ENCODE results near the gene SMC1A.
A peak's percentile ranks its signal among the peaks of the same experiment; 100 is the strongest.
"Not testable (repeated sequence)": the region's sequence is repeated elsewhere in the genome, so short reads cannot be mapped to it uniquely, and the experiment has no call there.

Gene SMC1A

GRCh38 chrX:53422086-53422860 is at the start of gene SMC1A:
TSS of gene SMC1A (minus strand) at chrX:53422654. CDS start at chrX:53422600, 54 bp downstream.
- DNase-seq (ENCODE audit: low spot score), result peak; percentile 97

DNA sequence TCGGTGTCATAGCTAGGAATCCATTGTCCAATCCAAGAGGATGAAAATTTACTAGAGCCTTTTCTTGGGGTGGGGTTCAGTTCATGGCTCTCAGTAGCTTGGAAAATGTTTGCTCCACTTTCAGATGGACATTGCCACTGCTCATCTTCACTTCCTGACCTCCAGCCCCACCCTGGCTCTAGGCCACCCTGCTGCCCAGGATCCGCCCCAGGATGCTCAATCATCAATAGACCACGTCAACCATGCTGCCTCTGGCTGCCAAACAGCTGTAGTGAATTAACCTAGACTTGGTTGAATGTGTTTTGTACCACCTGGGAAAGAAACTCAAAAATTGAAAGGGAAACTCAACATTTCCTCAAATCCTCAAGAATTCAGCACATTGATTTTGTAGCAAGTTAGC is 48.9 kb upstream of the SMC1A start:
- no peak for DNase-seq (ENCODE audit: low spot score)

DNA sequence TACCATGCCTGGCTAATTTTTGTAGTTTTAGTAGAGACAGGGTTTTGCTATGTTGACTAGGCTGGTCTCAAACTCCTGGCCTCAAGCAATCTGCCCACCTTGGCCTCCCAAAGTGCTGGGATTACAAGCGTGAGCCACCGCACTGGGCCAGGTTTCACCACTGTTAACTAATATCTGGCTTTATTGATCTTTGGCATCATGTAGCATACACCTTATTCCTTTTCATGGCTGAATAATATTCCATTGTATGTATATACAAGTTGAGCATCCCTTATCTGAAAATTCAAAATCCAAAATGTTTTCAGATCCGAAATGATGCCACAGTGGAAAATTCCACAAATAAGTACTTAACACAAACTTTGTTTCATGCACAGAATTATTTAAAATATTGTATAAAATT is 46.2 kb upstream of the SMC1A start:
- DNase-seq (ENCODE audit: low spot score), result not testable (repeated sequence)

- DNase-seq (ENCODE audit: low spot score), result no peak
Measured at GRCh38 chrX:53458082-53458481, 35.6 kb upstream of the SMC1A start.

- DNase-seq (ENCODE audit: low spot score), result no peak
Measured at GRCh38 chrX:53456254-53456653, 33.8 kb upstream of the SMC1A start.

DNA sequence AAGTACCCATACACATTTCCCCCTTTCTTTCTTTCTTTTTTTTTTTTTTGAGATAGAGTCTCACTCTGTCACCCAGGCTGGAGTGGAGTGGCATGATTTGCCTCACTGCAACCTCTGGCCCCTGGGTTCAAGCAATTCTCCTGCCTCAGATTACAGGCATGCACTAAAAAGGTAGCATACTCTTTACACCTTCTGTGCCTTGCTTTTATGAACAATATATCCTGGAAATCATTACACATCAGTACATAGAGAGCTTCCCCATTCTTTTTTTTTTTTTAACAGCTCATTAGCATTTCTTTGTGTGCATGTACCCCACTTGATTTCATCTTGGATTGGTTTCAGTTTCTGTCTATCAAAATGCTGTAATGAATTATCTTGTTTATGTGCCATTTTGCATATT is 30.4 kb upstream of the SMC1A start:
- DNase-seq (ENCODE audit: low spot score), result no peak

DNA sequence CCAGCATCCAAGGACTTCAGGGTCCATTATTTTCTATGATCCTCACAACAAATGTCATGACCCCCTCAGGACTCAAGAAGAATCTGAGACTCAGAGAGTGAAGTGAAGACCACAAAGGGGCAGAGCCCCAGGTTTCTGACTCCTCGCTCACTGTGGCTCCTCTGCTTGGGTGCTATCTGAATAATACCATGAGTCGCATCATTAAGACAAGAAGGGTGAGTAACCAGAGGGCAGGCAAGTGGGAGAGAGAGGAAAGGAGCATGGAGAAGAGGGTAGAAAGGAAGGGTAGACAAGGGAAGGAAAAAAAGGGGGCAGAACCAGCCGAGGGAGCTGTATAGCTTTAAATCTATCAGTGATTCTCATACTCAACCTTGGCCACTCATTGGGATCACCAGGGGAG is 27.2 kb upstream of the SMC1A start:
- DNase-seq (ENCODE audit: low spot score), result no peak

- no peak for DNase-seq (ENCODE audit: low spot score)
Measured at GRCh38 chrX:53447441-53447840, 25.0 kb upstream of the SMC1A start.

GRCh38 chrX:53445977-53446376 is 23.5 kb upstream of the SMC1A start:
- peak; percentile 10 for DNase-seq (ENCODE audit: low spot score)

DNA sequence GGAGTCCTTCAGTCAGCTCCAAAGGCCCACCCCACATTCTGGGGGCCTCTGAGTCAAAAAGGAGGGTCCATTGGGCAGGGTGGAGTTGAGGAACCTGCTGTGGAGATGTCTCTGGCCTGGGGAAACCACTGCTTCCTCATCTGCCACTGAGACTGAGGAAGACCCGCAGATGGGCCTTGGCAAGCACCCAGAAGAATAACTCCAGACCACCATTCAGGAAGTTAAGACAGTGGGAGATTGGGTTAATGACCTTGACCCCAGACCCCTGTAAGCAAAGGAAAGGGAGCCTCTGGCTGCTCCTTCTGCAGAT is 19.8 kb upstream of the SMC1A start:
- DNase-seq (ENCODE audit: low spot score), result peak; percentile 5

DNA sequence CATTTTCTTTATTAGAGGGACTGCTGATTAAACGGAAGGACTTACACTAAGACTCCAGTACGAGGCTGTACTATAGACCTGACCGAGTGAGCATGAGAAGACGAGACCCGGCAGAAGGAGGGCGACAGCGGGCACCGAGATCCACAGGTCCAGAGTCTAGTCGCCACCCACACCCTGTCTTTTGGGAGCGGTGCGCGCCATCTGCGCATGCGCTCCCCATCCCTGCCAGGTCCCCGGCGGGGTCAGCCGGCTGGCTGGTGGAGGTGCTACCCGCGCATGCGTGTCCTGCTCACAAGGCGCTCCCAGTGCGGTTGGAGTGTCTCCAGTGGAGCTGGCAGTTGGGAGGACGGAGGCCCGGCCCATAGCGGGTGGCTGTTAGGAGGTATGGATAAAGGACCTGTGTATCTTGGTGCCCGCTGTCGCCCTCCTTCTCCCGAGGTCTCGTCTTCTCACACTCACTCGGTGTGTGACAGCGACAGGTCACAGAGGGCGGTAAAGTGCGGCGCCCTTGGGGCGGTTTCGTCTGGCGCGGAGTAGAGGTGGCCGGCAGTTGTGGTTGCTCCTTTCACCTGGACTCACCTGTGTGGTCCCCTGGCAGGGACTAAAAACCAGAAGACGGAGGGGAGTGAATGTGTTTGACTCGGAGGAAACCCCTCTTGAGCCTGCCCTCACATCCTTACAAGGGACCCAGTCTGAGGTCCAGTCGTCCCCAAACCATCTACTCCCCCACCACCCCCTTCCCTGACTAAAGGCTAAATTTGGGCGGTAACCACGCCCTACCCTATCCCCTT is 19.3 kb upstream of the SMC1A start:
- peak; percentile 72 for DNase-seq (ENCODE audit: low spot score)

GRCh38 chrX:53440621-53441517 is 18.4 kb upstream of the SMC1A start:
- DNase-seq (ENCODE audit: low spot score), result peak; percentile 11

DNA sequence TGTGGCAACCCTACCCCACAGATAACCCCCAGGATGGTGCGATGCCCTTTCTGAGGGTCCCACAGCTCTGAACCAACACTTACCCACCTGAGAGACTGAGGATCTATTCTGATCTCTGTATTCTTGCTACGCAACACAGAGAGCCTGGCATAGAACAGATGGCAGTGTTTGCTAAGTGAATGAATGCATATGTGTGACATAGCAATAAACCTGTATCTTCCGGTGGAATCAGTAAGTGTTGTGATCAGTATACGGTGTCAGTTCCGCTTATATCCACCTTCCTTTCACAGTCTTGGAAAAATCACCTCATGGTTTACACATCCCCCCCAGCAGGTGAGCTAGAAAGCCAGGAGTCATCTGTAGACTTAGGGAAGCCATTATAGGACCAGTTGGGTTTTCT is 17.6 kb upstream of the SMC1A start:
- no peak for DNase-seq (ENCODE audit: low spot score)

DNA sequence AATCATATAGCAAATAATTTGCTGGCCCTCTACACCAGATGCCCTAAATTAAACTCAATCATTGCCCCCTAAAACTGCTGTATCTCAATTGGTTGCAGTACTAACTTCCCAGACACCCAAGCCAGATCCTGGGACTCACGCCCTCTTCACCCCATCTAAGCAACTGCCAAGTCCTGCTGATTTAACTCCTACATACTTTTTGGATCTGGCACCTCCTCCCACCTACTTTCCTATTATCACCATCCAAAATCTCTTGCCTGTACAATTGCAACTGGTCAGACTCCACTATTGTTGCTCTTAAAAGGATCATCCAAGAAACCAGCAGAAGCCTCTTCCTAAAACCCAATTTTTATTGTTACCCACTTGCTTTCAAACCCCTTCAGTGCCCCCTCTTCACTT is 16.4 kb upstream of the SMC1A start:
- no peak for DNase-seq (ENCODE audit: low spot score)

DNA sequence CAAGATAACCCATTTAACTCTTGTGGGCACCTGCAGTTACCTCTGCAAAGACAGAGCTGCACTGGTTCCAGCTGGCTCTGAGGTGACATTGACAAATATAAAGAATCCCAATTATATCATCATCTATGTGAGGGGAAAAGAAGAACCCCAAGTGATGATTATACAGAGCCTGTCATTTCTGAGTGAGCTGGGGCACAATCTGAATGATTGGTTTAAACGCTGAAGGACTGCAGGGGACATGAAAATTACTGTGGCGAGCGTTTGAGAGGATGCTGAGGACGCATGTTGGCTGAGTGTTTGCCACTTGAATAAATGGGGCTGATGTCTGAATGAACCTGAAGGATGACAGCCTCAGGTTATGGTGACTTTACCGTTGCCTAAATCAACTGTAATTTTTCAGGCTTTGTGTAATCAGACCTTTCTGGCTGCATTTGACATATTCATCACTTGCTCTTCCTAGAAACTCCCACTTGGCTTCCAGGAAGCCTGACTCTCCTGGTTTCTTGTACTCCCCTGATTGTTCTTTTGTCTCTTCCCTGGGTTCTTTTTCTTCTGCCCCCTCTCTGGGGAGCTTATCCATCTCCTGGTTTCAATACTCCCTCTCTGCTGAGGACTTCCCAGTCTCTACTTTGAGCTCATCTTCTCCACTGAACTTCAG is 15.8 kb upstream of the SMC1A start:
- no peak for DNase-seq (ENCODE audit: low spot score)

GRCh38 chrX:53437206-53437605 is 14.8 kb upstream of the SMC1A start:
- no peak for DNase-seq (ENCODE audit: low spot score)

- peak; percentile 62 for DNase-seq (ENCODE audit: low spot score)
Measured at GRCh38 chrX:53435997-53436396, 13.5 kb upstream of the SMC1A start.

DNA sequence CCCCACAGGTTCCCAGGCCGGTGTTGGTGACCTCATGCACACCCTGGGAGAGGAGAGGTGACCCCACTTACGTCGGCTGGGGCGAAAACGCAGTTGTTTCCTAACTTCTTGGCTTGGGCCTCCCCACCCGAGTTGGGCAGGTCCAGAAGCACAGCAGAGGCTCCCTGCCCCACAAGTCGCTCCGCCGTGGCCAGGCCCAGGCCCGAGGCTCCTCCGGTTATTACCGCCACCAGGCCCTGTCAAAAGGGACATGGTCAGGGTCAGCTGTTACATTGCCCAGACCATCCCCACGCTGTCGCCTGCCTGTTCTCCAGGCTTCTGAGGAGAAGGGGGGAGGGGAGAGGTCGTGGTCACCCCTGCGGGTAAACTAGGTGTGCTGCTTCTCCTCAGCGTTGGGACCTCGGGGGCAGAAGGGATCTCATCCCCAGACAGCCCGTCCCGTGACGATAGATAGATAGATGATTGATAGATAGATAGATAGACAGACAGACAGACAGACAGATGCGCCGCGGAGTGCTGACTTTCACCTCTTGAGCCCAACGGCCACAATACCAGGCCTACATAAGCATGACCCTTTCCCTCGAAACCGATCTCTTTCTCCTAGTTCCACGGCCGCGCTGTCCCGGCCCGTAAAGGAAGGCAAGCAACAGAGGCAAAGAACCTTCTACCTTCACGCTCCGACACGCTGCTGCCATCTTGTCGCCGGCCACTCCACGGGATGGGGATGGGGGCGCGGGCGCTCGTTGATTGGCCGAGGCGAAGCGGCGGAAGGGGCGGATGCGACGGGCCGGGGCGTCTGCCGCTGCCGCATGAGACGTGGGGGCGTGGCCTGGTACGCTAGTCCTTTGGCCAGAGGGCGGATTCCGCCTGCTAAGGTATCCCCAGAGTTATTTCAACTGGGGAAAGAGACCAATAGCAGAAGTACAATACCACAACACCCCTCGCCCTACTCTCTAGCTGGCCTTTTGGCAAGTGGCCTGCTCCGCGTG is 11.5 kb upstream of the SMC1A start, which contains the start of gene HSD17B10:
Gene HSD17B10 (minus strand): TSS at position 720 of the 989 bp plus-strand sequence. CDS start 25 bp downstream, at position 695.
- DNase-seq (ENCODE audit: low spot score), result peak; percentile 92

GRCh38 chrX:53430231-53430630 is 7.8 kb upstream of the SMC1A start:
- no peak for DNase-seq (ENCODE audit: low spot score)

- DNase-seq (ENCODE audit: low spot score), result no peak
Measured at GRCh38 chrX:53429755-53430154, 7.3 kb upstream of the SMC1A start.

Data from Ammon's horn (tissue), 1 donor.